Measurements from ENCODE around the gene GNAS-AS1. TPM values are rescaled to one million over a fixed set of nuclear protein-coding genes. Genes with fewer than 3 reads are reported as not detected.

Gene GNAS-AS1
- total and polyA plus RNA-seq, 2 of the 8 experiments (the other 6 are each of a cell fraction or from before 2014, with no cell fraction given), result 4.7 to 13.7 TPM

- Histone ChIP-seq H3K79me1 (ENCODE audit: low read depth, low read length) (no peaks in the 10 kb centered on the region; the same call in 1 of the 2 replicates), H3K9me3 (ENCODE audit: insufficient read depth in 2 of 2, low read depth in 1 of 2, low read length in 1 of 2) (peaks cover 2 to 3% of the 10 kb centered on the region in 2 experiments; a peak in 1 of 4 replicates), H3K23ac (ENCODE audit: insufficient read length) (no peak overlapping the region), H2BK120ac (replicated peaks; ENCODE audit: low read depth, low read length) (no peak overlapping the region), H2BK20ac (ENCODE audit: low read length) (no peak overlapping the region), H3K4me2 (ENCODE audit: insufficient read depth in 1 of 2, low read depth in 2 of 2, low read length in 2 of 2) (peak overlapping the region; percentile 80 to 97), H3K36me3 (ENCODE audit: control insufficient read depth in 2 of 4, insufficient read depth in 4 of 4, low read length in 3 of 4) (peaks cover 0 to 8% (median 3%) of the 10 kb centered on the region in 4 experiments; a peak in 3 of 8 replicates), H2BK12ac (ENCODE audit: low read depth, low read length) (no peak overlapping the region), H3K14ac (ENCODE audit: insufficient read length) (no peak overlapping the region), H2BK5ac (ENCODE audit: low read depth, low read length) (peak overlapping the region; percentile 97), H3K27ac (ENCODE audit: low read depth, low read length) (peak overlapping the region; percentile 5; the same call in 1 of the 2 replicates), H3K18ac (ENCODE audit: extremely low read depth, low read length) (peak overlapping the region; percentile 96), H2BK15ac (ENCODE audit: low read length) (peak overlapping the region; percentile 81; the same call in 1 of the 2 replicates), H3K4me1 (replicated peaks in 1 of 4; ENCODE audit: control insufficient read depth in 3 of 4, insufficient read depth in 4 of 4, low read length in 3 of 4) (peaks cover 0 to 14% (median 7%) of the 10 kb centered on the region in 4 experiments; a peak in 6 of 7 replicates), H3K56ac (replicated peaks; ENCODE audit: insufficient read length, low read depth, low read length) (peak overlapping the region; percentile 56), H3K9ac (replicated peaks in 1 of 4; ENCODE audit: extremely low read depth in 1 of 4, low read depth in 3 of 4, low read length in 3 of 4) (peak overlapping the region; percentile 3 to 91 (median 64); a peak in 5 of 7 replicates), H3K79me2 (ENCODE audit: control insufficient read depth in 1 of 2, insufficient read depth in 2 of 2, low read length in 2 of 2) (peaks cover 11 to 32% of the 10 kb centered on the region in 2 experiments; a peak in 3 of 4 replicates), H4K5ac (ENCODE audit: insufficient read length, low read depth, low read length) (peak overlapping the region; percentile 35), H2AK5ac (ENCODE audit: low read depth, low read length) (no peak overlapping the region), H4K91ac (replicated peaks; ENCODE audit: insufficient read length, low read length) (peak overlapping the region; percentile 88), H4K20me1 (replicated peaks in 1 of 2; ENCODE audit: control insufficient read depth in 1 of 2, insufficient read depth in 2 of 2, low read length in 2 of 2) (peaks cover 2% of the 10 kb centered on the region in 2 experiments), H2AFZ (ENCODE audit: low read length) (no peak overlapping the region), H3K23me2 (ENCODE audit: low read depth, low read length) (peaks cover 14% of the 10 kb centered on the region), H3K4ac (replicated peaks; ENCODE audit: insufficient read length, low read depth, low read length) (peak overlapping the region; percentile 61), H3K4me3 (ENCODE audit: extremely low read depth in 1 of 4, insufficient read depth in 2 of 4, low read depth in 3 of 4, low read length in 4 of 4) (peak overlapping the region; percentile 78 to 95 (median 85)), H3K27me3 (replicated peaks in 1 of 4; ENCODE audit: control insufficient read depth in 3 of 4, extremely low read depth in 1 of 4, insufficient read depth in 3 of 4, low read length in 3 of 4) (peaks cover 0 to 6% (median 2%) of the 10 kb centered on the region in 4 experiments; a peak in 2 of 7 replicates), H4K8ac (ENCODE audit: extremely low read depth, insufficient read depth, low read length) (peak overlapping the region; percentile 90; the same call in 1 of the 2 replicates)
- no peak for FAIRE-seq
- CTCF ChIA-PET (ENCODE audit: partially characterized antibody), result no interaction called here
- 7% methylated on average over 54 of the region's 91 CpGs; no CpG with 5 or more reads in 1 of the 2 experiments for WGBS, 2 experiments (ENCODE audit: extremely low coverage in 1 of 2, insufficient coverage in 1 of 2, insufficient read length in 1 of 2, insufficient replicate concordance in 2 of 2, low coverage in 1 of 2, low lambda C conversion rate in 2 of 2, missing lambda C conversion rate in 1 of 2)
- peak in 1 of 2 experiments; percentile 52 for DNase-seq (ENCODE audit: low read depth in 1 of 2, low spot score in 2 of 2)
- POLR2A ChIA-PET (ENCODE audit: partially characterized antibody), result interaction anchor here (0.7 to 3.7 kb wide), 20 partner anchors 9 to 331 kb away, joined by 3 to 37 read pairs (median 5); partner anchors contain the start of genes ATP5F1E, GNAS and NELFCD
- no peak for TF ChIP-seq TBP (IDR thresholded peaks at IDR 0.05; ENCODE audit: low read depth, low read length)
- TF ChIP-seq, protein P1, sequence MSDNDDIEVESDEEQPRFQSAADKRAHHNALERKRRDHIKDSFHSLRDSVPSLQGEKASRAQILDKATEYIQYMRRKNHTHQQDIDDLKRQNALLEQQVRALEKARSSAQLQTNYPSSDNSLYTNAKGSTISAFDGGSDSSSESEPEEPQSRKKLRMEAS (IDR thresholded peaks at IDR 0.05), result peak; percentile 37; the same call in 1 of the 2 replicates
- no peak for TF ChIP-seq RFX5 (IDR thresholded peaks at IDR 0.05; ENCODE audit: borderline replicate concordance, low read depth, low read length)
- no peak for TF ChIP-seq NRF1 (IDR thresholded peaks at IDR 0.05; ENCODE audit: low read depth, low read length)
- TF ChIP-seq SAP30 (IDR thresholded peaks at IDR 0.05; ENCODE audit: insufficient read depth, insufficient replicate concordance, low read length), result no peak
- peak in 1 of 2 experiments; percentile 22; a peak in 1 of 3 replicates for TF ChIP-seq POLR2A (IDR thresholded peaks at IDR 0.05; ENCODE audit: control extremely low read depth in 1 of 2, low read depth in 2 of 2, low read length in 2 of 2)
- TF ChIP-seq EZH2 (IDR thresholded peaks at IDR 0.05; ENCODE audit: low read depth, low read length, severe bottlenecking), result peak; percentile 47
- TF ChIP-seq YY1 (IDR thresholded peaks at IDR 0.05; ENCODE audit: low read depth, low read length), result no peak
- TF ChIP-seq E2F6 (IDR thresholded peaks at IDR 0.05), result 0 out of 2 replicates have a peak, but pooled peaks have one; percentile 48
- no peak for TF ChIP-seq CTBP2 (IDR thresholded peaks at IDR 0.05; ENCODE audit: borderline replicate concordance, insufficient read depth, insufficient read length, low read length)
Measured at GRCh38 chr20:58889798-58890517, 39.3 kb upstream of the GNAS-AS1 start.
